Glutamatergic neuron (in vitro differentiated cells): ENCODE results near the gene VIPR1. TPM values are rescaled to one million over a fixed set of nuclear protein-coding genes. Genes with fewer than 3 reads are reported as not detected.

Experiments
- DNase-seq: peaks from one replicate; pipeline ENCODE4 v3.0.0; 2022
- H3K27ac Mint-ChIP-seq: one replicate; pipeline ENCODE4 v1.8.0; 2020; ENCODE audit warnings: mild to moderate bottlenecking, mixed read lengths, inconsistent platforms; ENCODE audit not compliant: unreplicated experiment
- H3K27me3 Mint-ChIP-seq: one replicate; pipeline ENCODE4 v1.8.0; 2020; ENCODE audit warnings: mild to moderate bottlenecking, moderate library complexity, mixed read lengths, inconsistent platforms; ENCODE audit not compliant: unreplicated experiment
- H3K36me3 Mint-ChIP-seq: one replicate; pipeline ENCODE4 v1.8.0; 2020; ENCODE audit warnings: mild to moderate bottlenecking, mixed read lengths, inconsistent platforms; ENCODE audit not compliant: unreplicated experiment
- H3K4me1 Mint-ChIP-seq: one replicate; pipeline ENCODE4 v1.8.0; 2020; ENCODE audit warnings: mild to moderate bottlenecking, low read depth, mixed read lengths, inconsistent platforms; ENCODE audit not compliant: unreplicated experiment
- H3K4me3 Mint-ChIP-seq: one replicate; pipeline ENCODE4 v1.8.0; 2020; ENCODE audit warnings: mild to moderate bottlenecking, mixed read lengths, inconsistent platforms; ENCODE audit not compliant: unreplicated experiment
- H3K9me3 Mint-ChIP-seq: one replicate; pipeline ENCODE4 v1.8.0; 2020; ENCODE audit warnings: mild to moderate bottlenecking, moderate library complexity, mixed read lengths, inconsistent platforms; ENCODE audit not compliant: unreplicated experiment
- CTCF ChIP-seq: fragments of 200-600 bp; sonication (generic); IDR thresholded peaks from one replicate; pipeline ENCODE4 v1.5.0; 2021; ENCODE audit not compliant: partially characterized antibody, unreplicated experiment
- total RNA-seq: library from RNA; stranded (reverse); fragmentation: NEBNext Ultra II Directional; extraction: Animal tissue kit (Norgen Biotek cat#: 25700); gene quantifications from one replicate; pipeline ENCODE4 v1.2.1, GENCODE V29; 2021; ENCODE audit not compliant: unreplicated experiment

The VIPR1 gene
- total RNA-seq, 1 donor from 2014 or later, result not detected

- Mint-ChIP-seq H3K9me3 (peaks cover 2% of the 10 kb centered on the region), H3K4me3 (no peak overlapping the region), H3K4me1 (peaks cover 2% of the 10 kb centered on the region), H3K27me3 (peaks cover 6% of the 10 kb centered on the region), H3K36me3 (no peaks in the 10 kb centered on the region), H3K27ac (no peak overlapping the region)
- no peak for DNase-seq
- no peak for TF ChIP-seq CTCF
Measured at GRCh38 chr3:42493798-42494151, 8.7 kb upstream of the VIPR1 start.

- DNase-seq, result no peak
- Mint-ChIP-seq H3K9me3 (peaks cover 2% of the 10 kb centered on the region), H3K36me3 (no peaks in the 10 kb centered on the region), H3K4me3 (no peak overlapping the region), H3K4me1 (peaks cover 2% of the 10 kb centered on the region), H3K27me3 (peaks cover 11% of the 10 kb centered on the region), H3K27ac (no peak overlapping the region)
- no peak for TF ChIP-seq CTCF
Measured at GRCh38 chr3:42495393-42495792, 7.0 kb upstream of the VIPR1 start.

- Mint-ChIP-seq H3K9me3 (peaks cover 7% of the 10 kb centered on the region), H3K27me3 (peaks cover 23% of the 10 kb centered on the region), H3K36me3 (no peaks in the 10 kb centered on the region), H3K4me1 (peaks cover 6% of the 10 kb centered on the region), H3K27ac (no peak overlapping the region), H3K4me3 (no peak overlapping the region)
- DNase-seq, result peak; percentile 9
- no peak for TF ChIP-seq CTCF
Measured at GRCh38 chr3:42497009-42497731, 5.3 kb upstream of the VIPR1 start.

GRCh38 chr3:42498034-42498433 lies 4.4 kb upstream of the VIPR1 start:
- no peak overlapping the region for H3K27ac Mint-ChIP-seq
- H3K4me1 Mint-ChIP-seq, result peaks cover 6% of the 10 kb centered on the region
- H3K36me3 Mint-ChIP-seq, result no peaks in the 10 kb centered on the region
- H3K4me3 Mint-ChIP-seq, result no peak overlapping the region
- peaks cover 25% of the 10 kb centered on the region for H3K27me3 Mint-ChIP-seq
- peaks cover 7% of the 10 kb centered on the region for H3K9me3 Mint-ChIP-seq
- DNase-seq, result no peak
- TF ChIP-seq CTCF, result no peak

- H3K9me3 Mint-ChIP-seq, result peaks cover 9% of the 10 kb centered on the region
- no peak overlapping the region for H3K4me3 Mint-ChIP-seq
- DNase-seq, result peak; percentile 10
- no peaks in the 10 kb centered on the region for H3K36me3 Mint-ChIP-seq
- peaks cover 6% of the 10 kb centered on the region for H3K4me1 Mint-ChIP-seq
- H3K27ac Mint-ChIP-seq, result no peak overlapping the region
- H3K27me3 Mint-ChIP-seq, result peaks cover 25% of the 10 kb centered on the region
- no peak for TF ChIP-seq CTCF
Measured at GRCh38 chr3:42498791-42499477, 3.5 kb upstream of the VIPR1 start.
